ENCODE data around the gene SLC25A33. TPM values are rescaled to one million over a fixed set of nuclear protein-coding genes. Genes with fewer than 3 reads are reported as not detected.

Gene SLC25A33
- total RNA-seq, 1 donor from 2014 or later: 6.6 TPM

GRCh38 chr1:9603766-9604753 is 64.8 kb downstream of the SLC25A33 start:
- Mint-ChIP-seq H3K27ac (ENCODE audit: unreplicated experiment) (no peak overlapping the region), H3K4me1 (ENCODE audit: low read depth) (no peaks in the 10 kb centered on the region), H3K9me3 (ENCODE audit: low read depth) (no peaks in the 10 kb centered on the region), H3K4me3 (ENCODE audit: unreplicated experiment) (no peak overlapping the region), H3K27me3 (ENCODE audit: low read depth) (no peaks in the 10 kb centered on the region), H3K36me3 (ENCODE audit: low read depth) (peaks cover 2% of the 10 kb centered on the region)
- TF ChIP-seq CTCF (IDR thresholded peaks at IDR 0.05): no peak
- DNase-seq (ENCODE audit: low spot score): no peak

GRCh38 chr1:9604836-9605235 is 65.6 kb downstream of the SLC25A33 start:
- TF ChIP-seq CTCF (IDR thresholded peaks at IDR 0.05): no peak
- H3K36me3 Mint-ChIP-seq (ENCODE audit: low read depth): peaks cover 2% of the 10 kb centered on the region
- H3K27ac Mint-ChIP-seq (ENCODE audit: unreplicated experiment): no peak overlapping the region
- no peak overlapping the region for H3K4me3 Mint-ChIP-seq (ENCODE audit: unreplicated experiment)
- no peaks in the 10 kb centered on the region for H3K9me3 Mint-ChIP-seq (ENCODE audit: low read depth)
- H3K4me1 Mint-ChIP-seq (ENCODE audit: low read depth): no peaks in the 10 kb centered on the region
- DNase-seq (ENCODE audit: low spot score): no peak
- no peaks in the 10 kb centered on the region for H3K27me3 Mint-ChIP-seq (ENCODE audit: low read depth)

- Mint-ChIP-seq H3K9me3 (ENCODE audit: low read depth) (no peaks in the 10 kb centered on the region), H3K27me3 (ENCODE audit: low read depth) (no peaks in the 10 kb centered on the region), H3K27ac (ENCODE audit: unreplicated experiment) (no peak overlapping the region), H3K4me3 (ENCODE audit: unreplicated experiment) (no peak overlapping the region), H3K36me3 (ENCODE audit: low read depth) (peaks cover 4% of the 10 kb centered on the region), H3K4me1 (ENCODE audit: low read depth) (no peaks in the 10 kb centered on the region)
- DNase-seq (ENCODE audit: low spot score): no peak
- no peak for TF ChIP-seq CTCF (IDR thresholded peaks at IDR 0.05)
Observed at GRCh38 chr1:9605946-9606455, 66.7 kb downstream of the SLC25A33 start.

DNA sequence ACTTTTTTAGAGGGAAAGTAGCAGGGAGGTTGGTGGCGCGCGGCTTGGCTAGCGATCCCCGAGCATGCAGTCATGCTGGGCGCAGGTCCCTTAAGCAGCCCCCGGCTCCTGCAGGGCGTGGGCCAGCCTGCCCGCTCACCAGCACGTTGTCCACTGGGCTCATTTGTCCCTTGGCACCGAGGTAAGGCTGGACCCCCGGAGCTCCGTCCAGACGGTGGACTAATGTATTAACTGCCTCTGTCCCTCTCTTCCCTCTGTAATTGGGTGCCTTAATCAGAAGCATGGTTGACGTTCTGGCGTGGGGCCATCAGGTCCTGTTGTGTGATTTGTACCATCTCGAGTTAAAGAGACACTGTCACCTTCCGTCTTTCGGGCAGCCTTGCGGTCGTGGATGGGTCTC is 67.2 kb downstream of the SLC25A33 start:
- no peak for DNase-seq (ENCODE audit: low spot score)
- H3K4me1 Mint-ChIP-seq (ENCODE audit: low read depth): no peaks in the 10 kb centered on the region
- H3K9me3 Mint-ChIP-seq (ENCODE audit: low read depth): no peaks in the 10 kb centered on the region
- TF ChIP-seq CTCF (IDR thresholded peaks at IDR 0.05): no peak
- H3K4me3 Mint-ChIP-seq (ENCODE audit: unreplicated experiment): no peak overlapping the region
- no peaks in the 10 kb centered on the region for H3K27me3 Mint-ChIP-seq (ENCODE audit: low read depth)
- H3K27ac Mint-ChIP-seq (ENCODE audit: unreplicated experiment): no peak overlapping the region
- H3K36me3 Mint-ChIP-seq (ENCODE audit: low read depth): peaks cover 5% of the 10 kb centered on the region

DNA sequence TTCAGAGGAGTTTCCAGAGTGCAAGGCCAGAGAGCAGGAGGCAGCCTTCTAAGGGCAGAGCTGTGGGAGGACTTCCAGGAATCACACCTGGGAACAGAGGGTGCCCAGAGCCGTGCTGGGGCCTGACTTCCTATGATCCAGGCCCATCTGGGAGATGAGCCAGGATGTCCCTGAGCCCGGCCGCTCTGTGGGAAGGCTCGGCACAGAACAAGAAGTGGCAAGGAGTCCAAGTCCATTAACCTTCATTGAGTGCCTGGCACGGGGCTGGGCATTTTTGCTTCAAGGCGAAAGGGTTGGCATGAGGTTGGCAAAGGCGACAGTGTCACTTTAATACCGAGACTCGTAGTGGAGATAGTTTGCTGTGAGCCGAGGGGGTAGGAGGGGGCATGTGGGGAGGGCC is 67.7 kb downstream of the SLC25A33 start:
- H3K27ac Mint-ChIP-seq (ENCODE audit: unreplicated experiment): no peak overlapping the region

More for the DNA sequence above, 67.7 kb downstream of the SLC25A33 start:
- TF ChIP-seq CTCF (IDR thresholded peaks at IDR 0.05): no peak
- H3K4me1 Mint-ChIP-seq (ENCODE audit: low read depth): no peaks in the 10 kb centered on the region
- no peaks in the 10 kb centered on the region for H3K9me3 Mint-ChIP-seq (ENCODE audit: low read depth)
- peaks cover 6% of the 10 kb centered on the region for H3K36me3 Mint-ChIP-seq (ENCODE audit: low read depth)
- no peak overlapping the region for H3K4me3 Mint-ChIP-seq (ENCODE audit: unreplicated experiment)
- H3K27me3 Mint-ChIP-seq (ENCODE audit: low read depth): no peaks in the 10 kb centered on the region
- no peak for DNase-seq (ENCODE audit: low spot score)
